Activated CD8-positive, alpha-beta memory T cell treated with anti-CD3 and anti-CD28 coated beads, Interleukin-2, amount 50 U/mL, for 1 hour (primary cell): ENCODE data around the gene TOM1L1.

Source experiments
- DNase-seq: peaks from one replicate; pipeline ENCODE4 v3.0.0-alpha.2; 2020; ENCODE audit errors: extremely low read depth

Gene TOM1L1

DNA sequence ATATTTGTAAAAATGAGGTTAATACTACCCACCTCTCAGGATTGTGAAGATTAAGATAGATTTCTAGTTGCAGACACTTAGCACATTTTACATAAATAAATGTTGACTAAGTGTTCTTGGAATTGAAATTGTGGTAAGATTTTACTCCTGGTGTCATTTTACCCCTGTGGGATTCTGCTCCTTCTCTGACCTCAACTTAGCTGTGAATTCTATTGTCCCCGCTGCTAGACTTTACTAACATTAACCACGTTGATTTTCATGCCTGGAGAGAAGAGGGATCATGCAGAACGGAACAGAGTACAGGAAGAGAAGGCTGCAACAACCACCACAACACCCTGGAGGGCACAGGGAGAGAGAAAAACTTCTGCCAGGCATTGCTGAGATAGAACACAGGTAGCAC is 2.1 kb upstream of the TOM1L1 start:
- no peak for DNase-seq

DNA sequence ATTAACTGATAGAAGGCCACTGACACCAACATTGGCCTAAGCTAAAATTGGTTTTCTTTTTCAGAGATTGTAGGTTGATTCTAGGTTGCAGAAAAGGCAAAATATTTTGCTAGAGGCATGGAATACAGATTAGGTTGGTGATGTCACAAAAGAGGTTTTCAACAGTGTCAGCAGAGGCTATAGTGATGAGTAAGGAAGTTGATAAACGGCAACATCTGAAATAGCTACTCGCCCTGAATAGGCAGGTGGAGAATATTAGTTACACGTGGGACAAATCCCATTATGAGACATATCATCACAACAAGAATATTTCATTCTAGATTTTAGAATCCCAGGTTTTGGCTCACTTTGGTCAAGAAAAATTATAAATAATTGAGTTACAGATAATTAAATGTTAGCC is 1.5 kb upstream of the TOM1L1 start:
- DNase-seq = no peak

DNA sequence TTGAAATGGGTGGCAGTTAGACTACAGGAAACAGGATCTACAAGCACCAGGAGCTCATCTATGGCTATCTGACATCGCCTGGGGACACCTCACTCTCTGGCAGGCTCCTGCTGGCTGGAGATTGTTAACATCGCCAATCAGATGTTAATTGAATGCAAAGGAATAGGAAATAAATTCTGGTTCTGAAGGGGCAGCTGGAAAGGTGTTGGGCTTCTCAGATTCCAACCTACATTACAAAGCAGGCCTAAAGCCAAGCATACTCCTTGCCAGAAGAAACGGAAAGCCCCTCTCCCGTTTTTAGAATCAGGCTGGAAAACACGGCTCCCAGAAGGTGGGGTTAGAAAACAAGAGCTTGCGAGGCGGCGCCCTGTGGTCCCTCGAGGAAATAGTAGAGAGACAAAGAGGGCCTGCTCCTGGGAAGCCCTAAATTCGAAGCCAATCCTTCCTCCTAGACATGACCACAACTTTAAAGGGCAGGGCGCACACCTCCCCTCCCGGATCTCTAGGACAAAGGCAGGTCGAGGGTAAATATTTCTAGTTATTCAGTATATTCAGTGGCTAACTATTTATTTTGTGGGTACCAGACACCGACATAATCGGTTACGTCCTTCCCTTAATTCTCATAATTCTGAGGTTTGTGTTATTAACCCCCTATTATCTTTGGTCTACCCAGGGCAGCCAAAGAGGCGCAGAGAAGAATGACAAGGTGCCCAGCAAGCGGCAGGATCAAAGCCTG is 763 bp upstream of the TOM1L1 start:
- no peak for DNase-seq

DNA sequence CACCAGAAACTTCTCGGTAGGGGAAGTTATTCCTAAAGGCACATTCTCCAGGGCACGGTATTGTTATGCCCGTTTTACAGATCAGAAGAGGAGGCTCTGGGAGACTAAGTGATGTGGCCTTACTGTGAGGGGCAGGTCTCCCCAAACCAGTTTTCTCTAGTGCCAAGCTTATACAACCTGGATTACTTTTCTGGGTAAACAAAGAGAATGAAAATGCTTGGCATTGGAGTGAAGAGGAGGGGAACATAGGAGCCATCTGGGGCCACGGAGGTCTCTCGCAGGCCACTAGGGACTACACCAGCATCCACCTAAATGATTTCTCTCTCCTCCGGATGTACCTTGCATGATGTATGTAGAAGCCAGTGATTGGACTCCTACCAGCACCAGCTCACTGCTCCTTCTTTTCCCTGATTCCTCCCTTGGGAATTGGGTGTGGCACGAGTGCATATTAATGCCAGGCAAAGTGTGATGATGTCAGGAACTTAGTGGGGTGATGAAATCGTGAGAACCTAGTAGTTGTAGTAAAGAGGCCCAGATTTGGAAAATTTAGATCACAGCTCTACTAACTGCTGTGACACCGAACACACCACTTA is 674 bp downstream of the TOM1L1 start:
- DNase-seq = no peak

DNA sequence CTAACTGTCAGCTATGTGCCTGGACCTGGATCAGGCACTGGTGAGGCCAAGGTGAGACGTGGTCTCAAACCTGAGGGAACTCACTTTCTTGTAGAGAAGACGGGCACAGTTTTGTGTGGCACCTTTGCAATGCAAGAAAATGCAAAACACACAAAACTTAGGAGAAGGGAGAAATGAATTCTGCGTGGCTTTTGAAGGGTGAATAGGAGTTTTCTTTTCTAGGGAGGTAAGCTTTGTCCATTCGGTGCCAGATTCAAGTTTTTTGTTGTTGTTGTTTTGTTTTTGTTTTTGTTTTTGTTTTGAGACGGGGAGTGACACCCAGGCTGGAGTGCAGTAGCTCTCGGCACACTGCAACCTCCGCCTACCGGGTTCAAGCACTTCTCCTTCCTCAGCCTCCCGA is 1.4 kb downstream of the TOM1L1 start:
- DNase-seq = no peak

DNA sequence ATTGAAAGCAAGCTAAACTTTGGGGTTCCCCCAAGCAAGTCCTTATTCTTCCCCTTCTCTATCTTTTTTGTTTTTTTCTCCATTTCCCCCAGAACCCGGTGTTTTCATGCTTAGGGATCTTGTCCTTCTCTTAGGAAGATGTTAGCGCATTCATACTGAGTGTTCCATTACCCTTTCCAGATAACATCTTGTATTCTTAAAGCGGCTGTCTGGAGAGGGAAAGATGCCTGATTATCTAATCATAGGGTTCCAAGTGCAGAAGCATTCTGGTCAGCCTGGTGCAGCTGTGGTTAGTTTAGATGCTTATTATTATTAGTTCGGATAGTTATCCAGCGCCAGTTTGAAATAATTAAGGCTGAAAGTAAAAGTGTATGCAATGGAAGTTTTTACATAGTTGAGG is 2.0 kb downstream of the TOM1L1 start:
- DNase-seq = no peak

DNA sequence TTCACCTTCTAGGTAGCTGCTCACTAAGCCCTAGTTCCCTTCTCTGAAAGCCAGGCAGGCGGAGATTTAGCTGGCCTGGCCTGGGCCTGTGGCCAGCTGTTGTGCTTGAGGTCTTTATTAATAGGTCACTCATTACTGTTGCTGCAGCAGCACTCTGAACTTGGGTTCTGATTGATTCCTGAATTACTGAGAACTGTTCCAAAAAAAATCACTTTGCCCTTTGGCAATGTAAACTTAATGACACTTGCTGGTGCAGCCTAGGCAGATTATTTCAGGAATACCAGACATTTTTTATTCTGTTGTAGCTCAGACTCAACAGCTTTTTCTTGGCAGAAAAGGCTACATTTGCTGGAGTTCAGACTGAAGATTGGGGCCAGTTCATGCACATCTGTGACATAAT is 2.7 kb downstream of the TOM1L1 start:
- no peak for DNase-seq

DNA sequence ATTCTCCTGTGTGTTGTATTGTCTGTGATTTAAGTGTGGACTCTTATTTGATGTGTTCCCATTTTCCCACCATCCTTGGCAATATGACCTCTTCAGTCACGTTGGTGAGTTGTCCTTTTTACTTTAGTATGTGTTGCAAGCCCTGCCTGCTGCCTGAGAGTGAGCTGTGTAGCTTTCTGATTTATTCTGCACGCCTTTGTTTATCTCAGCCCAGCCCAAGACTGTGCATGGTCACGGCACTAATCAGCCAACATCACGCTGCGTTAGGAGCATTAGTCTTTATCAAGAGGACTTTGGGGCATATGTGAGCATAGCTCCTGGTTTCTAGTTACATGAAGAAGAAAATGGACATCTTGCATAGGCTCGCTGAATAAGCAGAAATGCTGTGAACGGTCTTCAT is 6.0 kb downstream of the TOM1L1 start:
- DNase-seq = no peak

DNA sequence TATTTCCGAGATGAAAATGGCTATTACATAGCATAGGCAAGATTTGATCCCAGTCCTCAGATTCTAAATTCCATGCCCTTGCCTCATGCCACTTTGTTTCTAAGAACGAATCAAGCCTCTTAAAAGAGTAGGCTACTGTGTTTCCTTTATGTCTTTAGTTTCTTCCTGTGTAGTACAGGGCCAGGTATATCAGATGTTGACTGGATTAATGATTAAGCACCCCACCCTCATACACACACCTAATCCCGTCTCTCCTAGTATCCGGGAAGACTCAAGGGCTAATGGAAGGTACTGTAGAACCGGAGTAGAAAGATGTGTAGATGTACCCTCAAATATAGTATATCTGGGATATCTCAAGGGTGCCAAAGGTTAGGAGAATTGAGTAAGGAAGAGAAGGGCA is 6.7 kb downstream of the TOM1L1 start:
- no peak for DNase-seq

DNA sequence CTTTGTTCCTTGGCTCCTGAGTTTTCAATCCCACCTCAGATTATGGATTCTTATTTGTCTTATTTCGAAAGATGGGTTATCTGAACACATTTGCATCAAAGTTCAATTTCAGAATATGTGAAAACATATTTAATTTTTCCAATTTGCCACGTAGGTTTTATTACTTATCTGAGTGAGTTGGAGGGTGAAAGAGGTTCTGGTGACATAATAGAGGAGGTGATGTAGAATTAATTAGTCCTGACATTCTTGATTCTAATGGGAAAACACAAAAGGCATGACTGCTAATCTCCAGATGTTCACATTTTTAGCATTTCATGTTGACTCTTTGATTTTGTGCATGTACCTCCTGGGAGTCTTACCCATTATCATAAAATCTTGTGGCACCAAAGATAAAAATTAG is 9.1 kb downstream of the TOM1L1 start:
- DNase-seq = no peak

DNA sequence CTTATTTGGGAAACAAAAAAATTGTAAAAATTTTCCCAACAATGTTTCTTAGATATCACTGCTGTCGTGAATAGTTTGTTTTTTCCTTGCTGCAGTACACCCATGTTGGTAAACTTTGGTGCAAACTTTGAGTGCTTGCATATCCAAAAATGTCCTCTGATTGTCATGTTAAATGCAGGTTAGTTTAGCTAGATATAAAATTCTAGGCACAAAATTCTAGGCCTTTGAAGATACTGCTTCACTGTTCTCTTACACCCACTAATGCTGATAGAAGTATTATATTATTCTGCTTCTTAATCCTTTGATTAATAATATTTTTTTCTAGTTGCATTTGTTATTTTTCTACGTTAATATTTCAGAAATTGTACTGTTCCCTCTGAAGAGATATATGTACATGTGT is 16.1 kb downstream of the TOM1L1 start:
- no peak for DNase-seq

DNA sequence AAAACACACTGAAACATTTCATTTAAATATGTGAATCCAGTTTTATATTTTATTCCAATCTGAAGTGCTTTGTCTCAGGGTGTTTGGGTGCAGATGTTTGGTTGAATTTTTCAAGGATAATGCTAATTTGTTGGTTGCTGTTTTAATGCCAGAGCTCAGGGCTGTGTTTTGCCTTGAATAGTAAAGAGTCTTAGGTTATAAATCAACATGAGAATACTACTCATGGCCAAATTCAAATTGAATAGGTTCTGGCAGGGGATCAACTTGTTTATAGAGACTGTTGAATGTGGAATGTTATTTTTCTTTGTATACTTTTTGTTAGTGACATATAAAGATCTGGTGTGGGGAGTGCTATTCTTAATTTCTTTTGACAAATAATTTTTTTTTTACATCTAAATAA is 18.8 kb downstream of the TOM1L1 start:
- DNase-seq = no peak

DNA sequence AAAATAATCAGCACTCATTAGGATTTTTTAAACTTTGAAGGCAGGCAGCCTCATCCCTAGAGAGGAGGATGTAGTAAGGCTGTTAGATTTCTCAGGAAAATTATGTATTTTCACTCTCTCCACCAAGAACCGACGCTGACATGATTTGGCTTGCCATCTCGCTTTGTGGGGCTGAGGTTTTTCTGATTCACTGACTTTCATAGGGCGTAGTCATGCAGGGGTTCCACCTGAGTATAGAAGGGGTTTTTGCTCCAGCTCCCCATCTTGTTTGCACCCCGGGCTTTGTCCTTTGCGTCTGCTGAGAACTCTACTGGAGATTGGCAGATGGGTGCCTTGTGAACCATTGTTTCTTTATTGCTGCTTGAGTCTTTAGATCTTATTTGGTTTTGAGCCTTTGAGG is 20.2 kb downstream of the TOM1L1 start:
- DNase-seq = no peak

DNA sequence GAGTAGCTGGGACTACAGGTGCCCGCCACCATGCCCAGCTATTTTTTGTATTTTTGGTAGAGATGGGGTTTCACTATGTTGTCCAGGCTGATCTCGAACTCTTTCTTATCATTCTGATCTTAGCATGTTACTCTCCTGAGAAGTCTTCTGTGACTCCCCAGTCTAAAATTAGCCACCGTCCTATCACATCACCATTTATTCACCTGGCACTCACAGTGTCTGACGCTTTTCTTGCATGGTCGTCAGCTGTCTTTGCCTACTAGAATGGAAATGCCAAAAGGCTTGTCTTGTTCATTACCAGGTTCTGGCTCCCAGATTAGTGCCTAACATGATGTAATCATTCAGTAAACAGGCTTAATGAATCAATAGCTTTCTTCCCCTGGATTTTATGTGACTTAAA is 23.8 kb downstream of the TOM1L1 start:
- no peak for DNase-seq

DNA sequence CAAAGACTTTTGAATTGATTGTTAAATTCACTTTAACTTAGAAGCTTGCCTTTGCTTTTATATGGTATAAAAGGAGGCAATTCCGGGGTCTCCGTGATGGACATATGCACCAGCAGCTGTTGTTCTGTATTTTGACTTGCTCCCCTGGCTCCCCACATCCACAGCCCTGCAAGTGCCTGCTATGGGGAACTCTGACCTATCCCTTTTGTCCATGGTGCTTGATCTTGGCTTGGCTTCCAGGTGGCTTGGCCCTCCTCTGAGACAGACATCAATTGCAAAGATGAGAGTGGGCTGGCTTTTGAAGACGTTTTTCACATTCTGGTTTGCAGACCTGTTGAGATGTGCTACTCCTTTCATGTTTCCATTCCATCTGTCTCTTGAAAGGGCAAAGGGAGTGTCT is 26.9 kb downstream of the TOM1L1 start:
- DNase-seq = no peak

DNA sequence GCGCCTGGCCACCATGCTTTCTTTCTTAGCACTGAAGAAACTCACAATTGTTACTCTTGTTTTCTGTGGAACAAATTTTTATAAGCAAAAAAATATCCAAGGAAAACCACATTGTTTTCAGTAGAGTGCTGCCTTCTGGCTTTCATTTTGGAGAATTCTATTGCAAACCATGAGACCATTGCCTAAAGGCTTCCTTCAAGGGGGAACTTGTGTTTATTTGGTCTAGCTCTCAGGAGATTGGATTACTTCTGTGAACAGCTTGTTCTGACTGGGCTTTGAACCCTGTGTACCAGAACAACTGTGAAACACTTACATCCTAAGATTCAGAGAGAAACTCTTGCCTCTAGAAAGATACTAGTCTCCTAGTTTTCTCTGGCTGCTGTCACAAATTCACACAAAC is 32.1 kb downstream of the TOM1L1 start:
- DNase-seq = no peak

DNA sequence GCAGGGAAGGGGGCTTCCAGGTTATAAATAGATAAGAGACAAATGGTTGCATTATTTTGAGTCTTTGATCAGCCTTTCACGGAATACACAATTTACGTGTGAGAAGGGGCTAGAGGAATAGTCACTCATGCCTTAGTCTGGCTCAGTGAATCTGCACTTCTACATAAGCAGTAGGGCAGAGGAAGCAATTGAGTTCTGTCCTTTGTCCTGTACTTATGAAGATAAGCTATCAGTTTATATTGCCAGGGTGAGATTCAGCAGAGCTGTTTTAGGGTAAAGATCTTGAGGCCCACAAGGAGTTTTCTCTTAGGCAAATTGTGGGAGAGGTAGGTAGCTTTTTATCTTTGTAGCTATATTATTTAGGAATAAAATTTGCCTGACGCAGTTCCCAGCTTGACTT is 33.3 kb downstream of the TOM1L1 start:
- no peak for DNase-seq

DNA sequence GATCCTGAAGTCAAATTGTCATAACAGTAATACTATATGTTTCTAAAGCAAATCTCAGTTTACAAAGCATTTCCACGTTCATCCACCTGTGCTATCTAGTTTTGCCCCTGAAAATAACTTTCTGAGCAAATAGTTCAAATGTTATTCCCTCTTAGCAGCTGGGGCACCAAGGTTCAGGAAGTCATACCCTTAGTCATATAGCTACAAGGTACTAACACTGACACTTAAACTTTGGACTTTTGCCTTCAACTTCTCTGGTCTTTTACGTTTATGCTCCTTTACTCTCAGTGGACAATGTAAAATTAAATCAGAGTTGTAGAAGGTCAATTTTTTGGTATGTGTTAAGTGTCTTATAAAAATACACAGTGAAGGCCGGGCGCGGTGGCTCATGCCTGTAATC is 34.8 kb downstream of the TOM1L1 start:
- no peak for DNase-seq

DNA sequence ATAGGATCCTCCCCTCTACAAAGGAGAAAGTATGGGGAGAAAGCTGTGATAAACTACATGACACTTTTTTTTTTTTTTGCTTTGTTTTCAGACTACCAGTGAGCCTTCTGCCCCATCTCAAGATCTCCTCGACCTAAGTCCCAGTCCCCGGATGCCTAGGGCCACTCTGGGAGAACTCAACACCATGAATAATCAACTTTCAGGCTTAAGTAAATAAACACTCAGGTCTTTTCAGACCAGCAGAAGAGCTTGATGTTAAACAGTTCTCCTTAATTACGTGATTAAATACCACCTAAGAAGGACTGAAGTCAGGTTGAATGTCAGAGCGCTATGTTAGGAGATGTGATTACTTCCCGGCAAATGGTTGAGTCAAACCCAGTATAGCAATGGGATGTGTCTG is 36.4 kb downstream of the TOM1L1 start:
- DNase-seq = no peak

DNA sequence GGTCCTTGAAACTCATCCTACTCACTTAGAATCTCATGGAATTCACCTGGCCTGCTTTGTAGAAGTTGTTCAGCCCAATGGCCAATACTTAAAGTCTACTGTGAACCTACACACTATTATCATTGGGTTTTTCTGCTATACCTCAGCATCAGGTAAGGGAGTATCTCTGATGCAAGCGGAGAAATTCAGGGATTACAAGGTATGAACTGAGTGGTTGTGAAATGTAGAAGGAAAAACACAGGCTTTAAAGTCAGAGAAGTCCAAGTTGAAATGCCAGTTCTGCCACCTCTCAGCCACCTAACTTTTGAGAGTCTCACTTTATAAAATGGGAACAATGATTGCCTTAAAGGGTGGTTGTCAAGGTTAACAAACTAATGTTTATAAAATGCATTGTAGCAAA is 36.8 kb downstream of the TOM1L1 start:
- DNase-seq = no peak

DNA sequence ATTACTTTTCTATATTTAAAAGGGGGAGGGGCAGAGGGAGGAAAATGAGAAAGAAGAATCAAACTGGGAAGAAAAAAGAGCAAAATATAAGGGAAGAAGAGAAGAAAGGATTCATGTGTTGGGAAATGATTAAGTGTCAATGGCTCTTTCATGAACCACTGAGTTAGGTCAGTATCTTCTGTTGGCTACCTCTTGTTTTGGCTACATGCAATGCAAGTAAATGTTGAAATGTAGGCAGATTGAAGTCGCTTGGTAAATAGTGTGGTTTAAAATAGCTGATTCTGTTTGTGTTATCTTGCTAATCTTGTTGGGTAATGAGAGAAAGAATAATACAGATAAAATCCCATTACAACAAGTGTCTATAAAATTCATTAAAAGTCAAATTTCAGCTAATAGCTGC is 40.6 kb downstream of the TOM1L1 start:
- no peak for DNase-seq

DNA sequence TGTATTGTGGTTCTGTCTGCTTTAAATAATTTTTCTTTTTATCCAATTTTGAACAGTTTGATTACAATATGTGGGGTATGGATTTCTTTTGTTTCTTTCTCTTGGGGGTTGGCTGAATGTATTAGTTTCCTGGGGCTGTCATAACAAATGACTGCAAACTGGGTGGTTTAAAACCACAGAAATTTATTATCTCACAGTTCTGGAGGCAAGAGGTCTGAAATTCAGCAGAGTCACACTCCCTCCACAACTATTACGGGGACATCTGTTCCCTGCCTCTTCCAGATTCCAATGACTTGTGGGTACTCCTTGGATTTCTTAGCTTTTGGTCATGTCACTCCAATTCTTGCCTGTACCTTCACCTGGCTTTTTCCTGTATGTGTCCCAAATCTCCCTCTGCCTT is 44.1 kb downstream of the TOM1L1 start:
- DNase-seq = no peak

DNA sequence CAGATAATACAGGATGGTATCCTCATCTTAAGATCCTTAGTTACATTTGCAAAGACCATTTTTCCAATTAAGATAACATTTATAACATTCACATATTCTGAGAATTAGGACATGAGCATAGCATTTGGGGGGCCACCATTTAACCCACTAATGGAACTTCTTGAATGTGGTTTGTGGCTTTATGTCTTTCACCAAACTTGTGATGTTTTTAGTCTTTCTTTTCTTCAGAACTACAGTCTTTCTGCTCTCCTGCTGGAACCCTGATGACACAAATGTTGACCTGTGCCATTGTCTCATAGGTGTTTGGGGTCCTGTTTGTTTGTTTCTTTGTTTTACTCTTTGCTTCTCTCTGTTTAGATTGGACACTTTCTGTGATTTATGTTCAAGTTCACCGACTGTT is 44.6 kb downstream of the TOM1L1 start:
- no peak for DNase-seq

DNA sequence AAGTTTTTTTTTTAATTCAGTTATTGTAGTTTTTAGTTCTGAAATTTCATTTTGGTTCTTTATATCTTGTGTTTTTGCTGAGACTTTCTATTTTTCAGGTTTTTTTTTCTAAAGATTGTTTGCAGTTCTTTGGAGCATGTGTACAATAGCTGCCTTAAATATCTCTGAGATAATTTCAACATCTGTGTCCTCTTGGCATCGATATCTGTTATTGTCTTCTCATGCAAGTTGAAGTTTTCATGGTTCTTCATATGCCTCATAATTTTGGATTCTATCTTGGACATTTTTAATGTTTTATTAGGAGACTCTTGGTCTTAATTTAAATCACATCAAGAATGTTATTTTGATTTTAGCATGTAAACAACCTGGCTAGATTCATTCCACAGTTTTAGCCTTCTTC is 45.0 kb downstream of the TOM1L1 start:
- no peak for DNase-seq
